Daoy (cell line): Measurements from ENCODE around the gene CBFA2T2. TPM values are rescaled to one million over a fixed set of nuclear protein-coding genes. Genes with fewer than 3 reads are reported as not detected.
"Not testable (repeated sequence)": the region's sequence is repeated elsewhere in the genome, so short reads cannot be mapped to it uniquely, and the experiment has no call there.

Experiments
- DNase-seq: peaks from one replicate; pipeline ENCODE4 v3.0.0-alpha.2; 2015; ENCODE audit warnings: low read depth
- total RNA-seq: library from RNA; depleted of rRNA; stranded (reverse); fragments of >200 nt; shearing (Covaris generic); gene quantifications from 2 replicates; pipeline ENCODE4 v1.2.3, GENCODE V29; 2014

The CBFA2T2 gene
- total RNA-seq, 1 experiment from 2014 or later: 3.6 TPM

DNA sequence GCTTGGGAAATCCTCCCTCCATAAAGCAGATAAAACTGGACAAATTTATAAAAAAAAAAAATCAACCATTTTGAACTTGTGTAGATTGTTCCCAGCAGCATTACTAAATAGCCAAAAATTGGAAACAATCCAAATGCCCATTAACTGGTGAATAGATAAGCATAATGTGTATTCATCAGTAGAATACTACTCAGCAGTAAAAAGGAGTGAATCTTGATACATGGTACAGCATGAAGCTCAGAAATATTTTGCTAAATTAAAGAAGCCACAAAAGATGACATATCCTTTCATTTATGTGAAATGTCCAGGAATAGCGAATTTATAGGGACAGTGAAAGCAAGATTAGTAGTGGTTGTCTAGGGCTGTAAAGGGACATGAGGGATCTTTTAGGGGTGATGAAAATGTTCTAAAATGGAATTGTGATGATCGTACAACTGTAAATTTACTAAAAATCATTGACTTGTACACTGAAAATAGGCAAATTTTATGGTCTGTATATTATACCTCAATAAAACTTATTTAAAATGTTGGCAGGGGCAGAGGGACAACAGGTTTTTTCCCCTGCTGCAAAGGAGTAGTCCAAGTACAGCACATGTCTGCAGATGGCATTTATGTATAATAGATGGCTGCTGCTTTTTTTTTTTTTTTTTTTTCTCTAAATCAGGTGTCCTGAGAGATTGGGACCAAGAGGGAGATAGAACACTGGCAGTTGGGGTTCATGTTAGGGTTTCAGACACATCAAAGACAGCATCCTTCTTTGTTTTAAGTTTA is 59.5 kb downstream of the CBFA2T2 start:
- DNase-seq: no peak

GRCh38 chr20:33551778-33552177 is 61.9 kb downstream of the CBFA2T2 start:
- DNase-seq: no peak

DNA sequence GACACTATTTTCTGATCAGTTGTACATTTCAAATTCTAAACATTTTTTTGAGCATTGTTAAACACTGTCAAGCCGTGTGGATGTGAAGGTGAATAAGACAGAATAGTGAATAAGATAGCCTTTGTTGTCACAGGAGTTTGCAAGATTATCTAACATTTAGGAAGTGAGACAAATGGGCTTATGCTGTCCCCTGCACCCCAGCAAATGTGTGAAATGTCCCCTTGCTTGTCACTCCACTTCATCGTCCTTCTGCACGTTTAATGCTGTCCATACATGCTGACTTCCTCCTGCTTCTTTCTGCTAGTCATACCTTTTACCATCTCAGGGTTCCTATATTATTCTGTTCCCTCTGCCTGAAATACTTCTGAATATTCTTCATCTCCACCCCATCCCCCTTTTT is 62.6 kb downstream of the CBFA2T2 start:
- DNase-seq: no peak

DNA sequence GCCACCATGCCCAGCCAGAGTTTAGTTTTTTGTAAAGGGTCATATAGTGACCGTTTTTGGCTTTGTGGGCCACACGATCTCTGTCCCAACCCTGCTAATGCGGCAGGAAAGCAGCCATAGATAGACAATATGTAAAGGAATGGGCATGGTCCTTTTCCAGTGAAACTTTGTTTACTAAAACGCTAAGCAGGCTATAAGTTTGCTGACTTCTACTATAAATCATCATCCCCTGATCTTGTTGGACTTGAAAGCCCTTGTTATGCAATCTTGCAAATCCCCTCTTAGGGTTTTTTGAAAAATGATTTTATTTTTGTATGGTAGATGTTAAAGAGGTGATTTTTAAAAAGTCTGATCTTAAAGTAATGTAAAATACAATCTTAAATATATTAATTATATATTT is 63.6 kb downstream of the CBFA2T2 start:
- DNase-seq: no peak

DNA sequence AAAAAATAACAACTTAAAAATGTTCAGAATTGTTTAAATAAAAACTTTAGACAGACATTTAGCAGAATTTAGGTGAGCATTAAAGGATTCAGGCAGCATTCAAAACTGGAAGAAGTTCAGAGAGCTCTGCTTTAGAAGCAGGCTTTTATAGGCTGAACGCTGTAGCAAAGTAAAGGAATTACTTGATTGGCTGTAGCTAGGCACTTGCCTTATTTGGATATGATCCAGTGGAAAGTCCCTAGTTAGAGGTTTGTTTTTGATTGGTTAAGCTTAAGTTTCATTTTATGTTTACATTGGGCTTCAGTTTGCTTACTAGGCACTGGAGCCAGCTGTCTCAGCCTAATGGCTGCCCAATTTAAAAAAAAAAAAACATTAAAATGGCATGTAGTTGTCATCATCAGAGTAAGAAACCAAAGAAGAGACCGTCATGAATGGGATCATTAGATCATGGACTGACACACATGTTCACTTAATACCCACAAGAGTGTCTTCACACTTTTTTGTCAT is 65.1 kb downstream of the CBFA2T2 start:
- DNase-seq: peak; percentile 82

GRCh38 chr20:33555755-33556154 is 65.9 kb downstream of the CBFA2T2 start:
- DNase-seq: no peak

- no peak for DNase-seq
Measured at GRCh38 chr20:33556246-33556645, 66.3 kb downstream of the CBFA2T2 start.

DNA sequence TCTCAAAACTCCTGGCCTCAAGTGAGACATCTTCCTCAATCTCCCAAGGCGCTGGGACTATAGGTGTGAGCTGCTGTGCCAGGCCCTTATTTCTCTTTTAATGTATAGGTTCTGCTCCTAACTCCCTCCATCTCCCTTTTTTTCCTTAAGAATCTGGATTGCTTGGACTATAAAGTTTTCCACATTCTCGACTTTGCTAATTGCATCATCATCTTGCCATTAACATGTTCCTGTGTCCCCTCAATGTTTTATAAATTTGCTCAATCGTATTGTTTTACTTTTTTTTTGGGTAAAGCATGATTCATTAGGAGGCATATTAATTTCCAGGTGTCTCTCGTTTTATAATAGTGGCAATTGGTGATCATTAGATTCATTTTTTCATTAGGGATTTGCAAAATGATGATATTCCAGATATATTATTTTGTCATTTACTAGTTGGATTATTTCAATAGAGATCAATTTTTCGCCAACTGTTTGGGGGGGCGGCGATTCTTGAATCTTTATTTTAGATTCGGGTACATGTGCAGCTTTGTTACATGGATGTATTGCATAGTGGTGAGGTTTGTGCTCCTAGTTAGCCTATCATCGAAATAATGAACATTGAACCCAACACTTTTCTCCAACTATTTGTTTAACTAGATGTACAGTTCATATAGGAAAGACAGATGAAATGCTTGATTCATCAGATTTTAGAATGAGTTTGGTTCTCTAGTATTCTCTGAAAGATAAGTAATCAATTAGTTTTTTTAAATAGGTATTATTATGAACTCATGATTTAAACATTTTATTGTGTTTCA is 68.7 kb downstream of the CBFA2T2 start:
- no peak for DNase-seq

DNA sequence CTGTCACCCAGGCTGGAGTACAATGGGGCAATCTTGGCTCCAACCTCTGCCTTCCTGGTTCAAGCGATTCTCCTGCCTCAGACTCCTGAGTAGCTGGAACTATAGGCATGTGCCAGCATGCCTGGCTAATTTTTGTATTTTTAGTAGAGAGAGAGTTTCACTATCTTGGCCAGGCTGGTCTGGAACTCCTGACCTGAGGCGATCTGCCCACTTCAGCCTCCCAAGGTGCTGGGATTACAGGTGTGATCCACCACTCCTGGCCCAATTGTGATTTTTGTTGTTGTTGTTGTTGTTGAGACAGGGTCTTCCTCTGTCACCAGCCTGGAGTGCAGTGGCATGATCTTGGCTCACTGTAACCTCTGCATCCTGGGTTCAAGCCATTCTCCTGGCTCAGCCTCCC is 69.3 kb downstream of the CBFA2T2 start:
- no peak for DNase-seq

GRCh38 chr20:33560026-33560425 is 70.1 kb downstream of the CBFA2T2 start:
- no peak for DNase-seq

GRCh38 chr20:33561053-33561452 is 71.2 kb downstream of the CBFA2T2 start:
- DNase-seq: not testable (repeated sequence)

DNA sequence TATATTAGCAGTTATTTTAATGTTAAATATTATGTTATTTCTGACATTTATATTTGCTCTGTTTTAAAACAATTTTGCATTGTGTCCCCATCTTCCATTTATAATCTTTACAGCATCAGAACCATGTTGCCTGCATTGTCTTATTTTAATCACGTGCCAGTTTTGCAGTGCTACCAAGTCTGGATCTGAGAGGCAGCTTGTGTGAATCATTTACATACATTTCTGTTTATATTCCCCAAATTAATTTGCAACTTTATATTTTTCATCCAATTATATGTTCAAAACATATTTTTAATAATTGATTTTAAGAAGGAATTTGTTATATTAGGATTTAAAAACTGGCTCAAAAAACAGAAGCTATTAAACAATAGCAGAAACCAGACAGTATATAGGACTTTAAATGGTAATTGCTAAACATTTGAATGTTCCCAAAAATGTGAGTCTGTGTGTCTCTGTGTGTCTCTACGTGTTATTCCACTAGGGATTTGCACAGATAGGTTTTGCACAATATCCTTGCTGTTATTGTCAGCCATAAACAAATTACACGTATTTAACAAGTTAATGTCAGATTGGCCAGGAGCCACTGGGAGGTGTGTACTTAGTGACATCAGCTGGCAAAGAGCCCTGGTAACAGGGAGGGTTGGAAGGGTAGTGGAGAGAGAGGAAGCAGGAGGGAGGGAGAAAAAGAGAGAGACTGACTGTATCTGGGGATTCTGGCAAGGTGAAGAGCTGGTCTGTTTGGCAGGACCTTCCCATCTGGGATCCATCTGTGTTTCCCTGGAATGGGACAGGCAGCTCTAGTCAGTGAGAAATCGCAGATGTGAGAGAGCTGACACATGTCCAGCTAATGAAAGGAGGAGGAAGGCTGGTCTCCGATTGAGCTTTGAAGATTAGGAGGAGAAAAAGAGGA is 72.1 kb downstream of the CBFA2T2 start:
- peak; percentile 82 for DNase-seq

DNA sequence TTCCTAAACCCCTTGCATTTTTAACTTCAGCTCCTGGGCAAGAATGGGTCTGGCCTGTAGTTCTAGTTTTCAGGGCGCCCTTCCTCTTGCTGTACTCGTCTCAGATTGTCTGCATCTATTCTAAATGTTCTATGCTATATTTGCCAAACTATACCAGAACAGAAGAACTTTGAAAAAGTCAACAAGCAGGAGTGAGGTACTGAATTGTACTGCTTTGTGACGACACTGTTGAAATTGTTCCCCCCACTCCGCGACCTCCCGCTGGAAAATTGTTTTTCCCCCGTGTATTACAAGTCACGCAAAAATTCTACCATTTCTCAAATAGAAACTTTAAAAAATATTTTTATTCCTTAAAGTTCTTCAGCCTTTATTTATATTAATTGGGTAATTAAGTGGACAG is 73.9 kb downstream of the CBFA2T2 start:
- DNase-seq: no peak

- no peak for DNase-seq
Measured at GRCh38 chr20:33566781-33567603, 77.1 kb downstream of the CBFA2T2 start.

- no peak for DNase-seq
Measured at GRCh38 chr20:33567949-33568348, 78.1 kb downstream of the CBFA2T2 start.

DNA sequence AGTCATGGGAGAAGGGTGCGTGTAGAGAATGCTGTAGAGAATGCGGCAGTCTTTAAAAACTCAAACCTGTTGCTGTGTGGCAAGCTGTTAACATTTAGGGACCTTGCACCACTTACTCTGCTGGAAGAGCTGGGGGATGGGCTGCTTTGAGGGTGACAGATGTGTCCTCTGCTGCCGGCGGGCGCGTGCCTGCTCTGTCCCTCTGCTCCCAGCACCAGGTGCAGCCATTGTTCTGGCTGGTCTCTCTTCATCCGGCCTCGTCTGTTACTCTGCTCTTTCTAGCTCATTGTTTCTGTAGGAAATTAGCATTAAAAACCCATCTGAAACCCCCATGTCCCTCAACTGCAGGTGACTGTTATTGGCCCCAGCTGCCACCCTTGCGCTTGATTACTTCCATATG is 78.5 kb downstream of the CBFA2T2 start:
- DNase-seq: no peak

DNA sequence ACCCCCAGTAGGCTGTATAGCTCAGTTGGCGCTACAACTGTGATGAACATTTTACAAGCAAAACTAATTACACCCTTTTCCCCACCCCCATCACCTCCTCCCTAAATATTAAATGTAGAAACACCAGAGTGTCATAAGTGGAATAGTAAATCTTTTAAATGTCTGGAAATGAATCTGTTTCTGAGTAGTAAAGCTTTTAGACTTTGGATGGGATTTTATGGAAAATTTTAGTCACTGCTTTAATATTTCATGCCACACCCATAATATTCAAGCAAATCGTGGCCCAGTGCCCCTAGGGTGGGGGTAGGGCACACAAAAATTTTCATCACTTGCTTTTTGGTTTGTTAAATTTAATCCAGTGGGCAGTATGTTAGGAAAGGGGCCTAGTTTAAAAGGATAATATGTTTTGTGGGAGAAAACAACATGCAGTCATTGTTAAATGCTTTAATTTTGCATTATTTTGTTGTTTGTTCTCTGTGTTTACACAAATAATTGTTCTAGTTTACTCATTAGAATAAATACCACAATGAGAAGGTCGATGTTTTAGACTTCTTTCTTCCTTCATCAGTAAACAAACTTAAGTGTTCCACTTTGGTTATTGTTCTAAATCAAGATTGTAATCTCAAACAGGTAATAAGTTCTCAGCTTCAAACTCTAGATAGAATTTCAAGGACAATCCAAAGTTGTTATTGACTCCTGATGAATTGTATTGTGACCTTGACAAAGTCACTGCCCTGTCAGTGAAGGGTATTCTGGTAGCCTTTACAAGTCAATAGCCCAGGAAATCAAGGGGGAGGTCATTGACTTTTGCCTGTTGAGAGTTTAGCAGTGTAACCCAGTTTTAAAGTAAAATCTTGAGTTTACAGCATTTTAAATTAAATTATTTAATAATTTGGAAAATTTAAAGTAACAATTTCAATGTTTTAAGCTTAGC is 79.2 kb downstream of the CBFA2T2 start:
- no peak for DNase-seq

DNA sequence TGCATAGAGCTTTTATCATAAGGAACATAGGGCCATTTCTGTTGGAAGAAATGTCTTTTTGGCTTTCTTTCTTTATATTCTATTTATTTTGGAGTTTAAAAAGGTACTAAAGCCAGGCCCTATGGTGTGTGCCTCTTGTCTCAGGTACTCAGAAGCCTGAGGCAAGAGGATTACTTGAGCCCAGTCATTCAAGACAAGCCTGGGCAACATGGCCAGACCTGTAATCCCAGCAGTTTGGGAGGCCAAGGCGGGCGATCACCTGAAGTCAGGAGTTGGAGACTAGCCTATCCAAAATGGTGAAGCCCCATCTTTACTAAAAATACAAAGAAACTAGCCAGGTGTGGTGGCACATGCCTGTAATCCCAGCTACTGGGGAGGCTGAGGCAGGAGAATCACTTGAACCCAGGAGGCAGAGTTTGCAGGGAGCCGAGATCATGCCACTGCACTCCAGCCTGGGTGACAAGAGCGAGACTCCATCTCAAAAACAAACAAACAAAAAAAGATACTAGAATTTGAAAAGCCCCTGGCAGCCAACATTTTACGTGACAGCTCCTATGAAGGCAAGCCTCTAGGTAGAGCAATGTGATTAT is 80.0 kb downstream of the CBFA2T2 start:
- DNase-seq: no peak

DNA sequence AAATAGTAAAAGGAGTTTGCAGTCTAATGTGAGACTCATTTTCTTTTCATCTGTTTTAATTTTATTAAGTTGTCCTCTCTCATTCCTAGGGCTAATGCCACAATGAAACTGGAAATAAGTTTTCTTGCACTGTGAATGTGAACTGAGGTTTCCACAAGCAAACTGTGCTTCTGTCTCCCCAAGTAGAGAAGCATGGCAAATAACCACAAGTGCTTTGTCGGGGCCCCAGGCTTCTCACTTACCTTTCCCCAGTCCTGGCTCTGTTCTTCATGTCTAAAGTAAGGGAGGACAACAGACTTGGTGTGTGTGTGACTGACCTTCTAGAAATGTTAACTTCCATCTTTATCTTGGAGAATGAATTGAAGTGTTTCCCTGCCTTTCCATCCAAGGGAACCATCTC is 80.8 kb downstream of the CBFA2T2 start:
- DNase-seq: no peak
